GM21390 (cell line): ENCODE results near the gene COQ4.

ENCODE experiments used
- ATAC-seq: cut with Tn5 transposase; IDR thresholded peaks from one replicate; pipeline ENCODE4 v1.9.1; 2021; ENCODE audit not compliant: unreplicated experiment

The COQ4 gene

DNA sequence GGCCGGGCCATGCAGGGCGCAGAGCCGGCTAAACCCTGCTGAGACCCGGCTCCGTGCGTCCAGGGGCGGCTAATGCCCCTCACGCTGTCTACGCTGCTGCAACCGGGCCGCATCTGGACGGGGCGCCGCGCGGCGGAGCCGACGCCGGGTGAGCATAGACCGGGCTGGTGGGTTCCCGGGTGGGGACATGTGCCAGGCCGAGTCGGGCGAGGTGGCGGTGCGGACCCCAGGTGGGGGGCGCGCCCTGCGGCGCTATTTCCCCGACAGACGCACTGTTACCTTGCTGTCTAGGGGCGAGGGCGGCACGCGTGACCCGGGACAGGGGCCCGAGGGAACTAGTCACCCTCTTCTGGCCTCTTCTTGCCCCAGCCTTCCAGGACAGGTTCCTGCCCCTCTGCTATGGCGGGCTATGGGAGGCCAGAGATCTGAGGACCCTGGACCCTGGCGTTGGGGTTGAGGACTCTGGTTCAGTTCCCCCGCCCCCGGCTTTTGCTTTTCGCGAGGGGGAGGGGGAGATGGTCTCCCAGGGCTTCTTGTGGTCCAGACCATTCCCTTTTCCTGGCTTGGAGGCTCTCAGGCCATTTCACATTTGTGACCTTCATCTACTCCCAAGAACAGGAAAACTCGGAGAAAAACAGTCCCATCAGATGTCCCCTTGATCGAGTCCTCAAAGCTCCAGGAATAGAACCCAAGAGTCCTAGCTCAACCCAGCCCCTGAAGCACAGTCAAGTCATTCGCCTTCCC is 18.2 kb downstream of the COQ4 start:
- ATAC-seq: peak; percentile 45

DNA sequence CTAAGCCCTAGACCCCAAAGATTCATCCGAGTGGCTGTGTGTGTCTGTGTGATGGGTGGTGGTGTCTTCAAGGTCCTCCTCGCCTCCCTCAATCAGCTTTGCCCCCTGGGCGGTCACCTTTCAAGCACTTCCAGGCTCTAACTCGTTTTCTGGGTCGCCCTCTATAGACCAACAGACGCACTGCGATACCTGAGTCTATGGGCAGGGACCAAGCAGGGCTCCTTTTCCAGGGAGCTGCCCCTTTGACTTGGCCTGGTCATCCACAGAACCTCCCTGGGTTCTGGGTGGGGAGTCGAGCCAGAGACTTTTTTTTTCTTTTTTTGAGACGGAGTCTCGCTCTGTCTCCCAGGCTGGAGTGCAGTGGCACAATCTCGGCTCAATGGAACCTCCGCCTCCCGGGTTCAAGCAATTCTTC is 18.8 kb downstream of the COQ4 start:
- no peak for ATAC-seq

DNA sequence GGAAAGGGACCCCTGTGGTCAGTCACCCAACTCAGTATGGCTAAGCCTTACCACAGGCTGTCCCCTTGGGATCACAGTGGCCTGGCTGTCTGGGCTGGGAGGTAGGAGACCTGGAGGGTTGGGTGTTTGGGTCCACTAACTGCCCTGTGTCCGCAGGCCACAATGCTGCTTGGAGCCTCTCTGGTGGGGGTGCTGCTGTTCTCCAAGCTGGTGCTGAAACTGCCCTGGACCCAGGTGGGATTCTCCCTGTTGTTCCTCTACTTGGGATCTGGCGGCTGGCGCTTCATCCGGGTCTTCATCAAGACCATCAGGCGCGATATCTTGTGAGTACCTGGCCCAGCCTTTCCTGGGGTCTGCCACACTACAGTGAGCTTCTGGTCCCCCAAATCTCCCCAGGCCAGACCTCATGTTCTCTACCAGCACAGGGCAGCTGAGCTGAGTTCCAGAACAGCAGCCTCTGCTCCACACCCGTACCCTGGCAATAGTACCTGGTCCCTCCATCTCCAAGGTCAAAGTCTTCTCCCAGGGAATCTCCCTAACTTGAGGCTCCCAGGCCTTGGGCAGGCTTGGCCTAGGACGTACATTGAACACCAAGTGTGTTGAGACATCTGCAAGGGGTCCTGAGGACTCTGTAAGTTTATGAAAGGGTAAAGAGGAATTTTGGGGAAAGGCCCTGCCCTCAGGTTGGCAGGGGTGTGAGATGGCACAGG is 20.5 kb downstream of the COQ4 start:
- no peak for ATAC-seq

DNA sequence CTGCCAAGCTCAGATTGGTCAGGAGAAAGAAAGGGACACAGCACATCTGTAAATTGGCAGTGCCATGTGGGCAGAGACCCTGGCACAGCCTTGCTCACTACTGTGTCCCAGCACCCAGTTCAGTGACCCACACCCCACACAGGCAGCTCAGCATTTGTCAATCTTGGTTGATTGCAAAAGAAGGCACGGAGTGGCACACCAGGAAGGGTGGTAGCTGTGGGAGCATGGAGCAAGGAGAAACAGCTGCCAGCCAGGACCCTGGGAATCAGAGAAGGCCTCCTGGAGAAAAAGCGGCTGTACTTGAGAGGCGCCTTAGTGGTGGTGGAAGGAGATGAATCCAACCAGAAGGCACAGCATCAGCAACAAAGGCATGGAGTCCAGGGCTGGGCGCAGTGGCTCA is 21.2 kb downstream of the COQ4 start:
- no peak for ATAC-seq

DNA sequence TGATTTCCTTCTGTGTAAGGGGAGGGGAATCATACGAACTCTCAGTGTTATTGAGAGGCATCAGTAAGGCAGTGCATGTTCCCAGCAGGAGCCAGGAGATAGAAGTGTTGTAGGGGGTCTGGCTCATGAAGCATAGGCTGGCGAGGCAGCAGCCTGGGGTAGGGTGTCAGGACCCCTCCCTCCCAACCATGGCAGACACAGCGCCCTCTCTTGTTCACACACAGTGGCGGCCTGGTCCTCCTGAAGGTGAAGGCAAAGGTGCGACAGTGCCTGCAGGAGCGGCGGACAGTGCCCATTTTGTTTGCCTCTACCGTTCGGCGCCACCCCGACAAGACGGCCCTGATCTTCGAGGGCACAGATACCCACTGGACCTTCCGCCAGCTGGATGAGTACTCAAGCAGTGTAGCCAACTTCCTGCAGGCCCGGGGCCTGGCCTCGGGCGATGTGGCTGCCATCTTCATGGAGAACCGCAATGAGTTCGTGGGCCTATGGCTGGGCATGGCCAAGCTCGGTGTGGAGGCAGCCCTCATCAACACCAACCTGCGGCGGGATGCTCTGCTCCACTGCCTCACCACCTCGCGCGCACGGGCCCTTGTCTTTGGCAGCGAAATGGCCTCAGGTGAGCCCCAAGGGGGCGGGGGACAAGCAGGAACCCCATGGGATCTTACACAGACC is 22.4 kb downstream of the COQ4 start:
- no peak for ATAC-seq

DNA sequence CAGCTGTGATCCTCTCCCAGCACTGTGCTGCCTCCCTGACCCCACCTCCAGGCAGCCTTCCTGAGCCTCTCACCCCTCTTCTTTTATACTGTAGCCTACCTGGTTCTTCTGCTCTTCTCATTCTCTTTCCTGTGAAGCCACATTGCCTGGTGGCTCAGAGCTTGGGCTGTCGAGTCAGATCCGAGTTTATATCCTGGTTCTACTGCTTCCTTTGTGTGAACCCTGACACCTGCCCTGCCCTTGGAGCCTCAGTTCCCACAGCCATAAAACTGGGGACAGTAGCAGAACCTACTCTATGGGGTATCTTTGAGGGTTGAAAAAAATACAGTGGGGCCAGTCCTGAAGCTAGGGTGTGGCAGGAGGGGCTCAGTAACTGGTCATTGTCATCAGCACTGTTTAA is 26.5 kb downstream of the COQ4 start:
- no peak for ATAC-seq

DNA sequence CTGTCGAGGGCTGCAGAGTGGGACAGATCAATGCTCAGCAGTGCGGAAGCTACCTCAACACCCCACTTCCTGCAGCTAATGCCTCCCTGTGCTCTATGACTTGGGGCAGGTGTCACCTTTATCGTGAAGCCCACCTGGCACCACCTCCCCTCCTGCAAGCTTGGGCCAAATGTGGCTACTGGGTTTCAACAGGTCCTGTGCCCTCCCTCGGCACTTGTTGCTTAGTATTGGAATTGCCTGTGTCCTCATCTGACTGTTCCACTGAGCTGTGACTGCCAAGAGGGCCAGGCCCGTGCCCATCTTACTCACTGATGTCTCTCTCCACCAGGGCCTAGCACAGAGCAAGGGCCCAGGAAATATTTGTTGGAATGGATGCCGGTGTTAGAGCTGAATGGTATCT is 27.1 kb downstream of the COQ4 start:
- ATAC-seq: no peak

DNA sequence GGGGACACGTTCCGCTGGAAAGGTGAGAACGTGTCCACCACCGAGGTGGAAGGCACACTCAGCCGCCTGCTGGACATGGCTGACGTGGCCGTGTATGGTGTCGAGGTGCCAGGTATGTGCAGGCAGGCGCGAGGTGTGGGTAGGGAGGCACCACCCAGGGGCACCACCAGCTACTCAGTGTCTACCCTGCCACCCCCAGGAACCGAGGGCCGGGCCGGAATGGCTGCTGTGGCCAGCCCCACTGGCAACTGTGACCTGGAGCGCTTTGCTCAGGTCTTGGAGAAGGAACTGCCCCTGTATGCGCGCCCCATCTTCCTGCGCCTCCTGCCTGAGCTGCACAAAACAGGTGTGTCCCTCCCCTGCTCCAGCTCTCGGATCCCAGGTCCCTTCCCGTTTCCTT is 32.8 kb downstream of the COQ4 start:
- no peak for ATAC-seq

DNA sequence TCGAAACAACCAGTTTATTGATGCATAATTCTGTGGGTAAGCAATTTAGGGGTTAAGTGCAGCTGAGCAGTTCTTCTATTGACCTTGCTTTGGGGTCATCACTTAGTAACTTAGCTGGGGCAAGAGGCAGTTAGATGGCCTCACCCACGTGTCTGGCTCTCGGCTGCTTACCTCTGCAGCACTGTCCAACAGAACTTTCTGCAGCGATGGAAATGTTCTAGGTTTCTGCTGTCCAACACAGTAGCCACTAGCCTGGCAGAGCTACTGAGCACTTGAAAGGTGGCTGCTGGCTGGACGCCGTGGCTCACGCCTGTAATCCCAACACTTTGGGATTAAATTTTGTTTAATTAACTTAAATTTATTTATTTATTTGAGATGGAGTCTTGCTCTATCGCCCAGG is 35.5 kb downstream of the COQ4 start:
- no peak for ATAC-seq

DNA sequence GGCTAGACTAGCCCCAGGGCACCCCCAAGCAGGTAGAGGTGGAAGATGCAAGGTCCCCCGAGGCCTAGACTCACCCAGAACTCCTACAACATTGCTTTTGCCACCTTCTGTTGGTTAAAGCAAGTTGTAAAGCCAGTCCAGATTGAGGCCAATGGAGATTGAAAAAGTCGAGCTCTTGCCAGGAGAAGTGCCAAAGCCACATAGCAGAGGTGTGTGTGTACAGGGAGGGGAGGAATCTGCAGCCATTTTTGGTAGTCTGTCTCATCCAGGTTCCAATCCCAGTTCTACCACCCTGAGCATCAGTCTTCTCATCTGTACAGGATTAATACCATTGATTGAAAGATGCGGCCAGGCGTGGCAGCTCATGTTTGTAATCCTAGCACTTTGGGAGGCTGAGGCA is 36.2 kb downstream of the COQ4 start:
- ATAC-seq: no peak

DNA sequence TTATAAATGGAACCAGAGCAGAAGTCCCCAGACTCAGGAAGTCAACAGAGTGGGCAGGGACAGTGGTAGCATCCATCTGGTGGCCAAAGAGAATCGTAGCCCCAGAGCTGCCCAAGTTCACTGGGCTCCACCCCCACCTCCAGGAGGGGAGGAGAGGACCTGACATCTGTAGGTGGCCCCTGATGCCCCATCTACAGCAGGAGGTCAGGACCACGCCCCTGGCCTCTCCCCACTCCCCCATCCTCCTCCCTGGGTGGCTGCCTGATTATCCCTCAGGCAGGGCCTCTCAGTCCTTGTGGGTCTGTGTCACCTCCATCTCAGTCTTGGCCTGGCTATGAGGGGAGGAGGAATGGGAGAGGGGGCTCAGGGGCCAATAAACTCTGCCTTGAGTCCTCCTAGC is 38.2 kb downstream of the COQ4 start:
- no peak for ATAC-seq

DNA sequence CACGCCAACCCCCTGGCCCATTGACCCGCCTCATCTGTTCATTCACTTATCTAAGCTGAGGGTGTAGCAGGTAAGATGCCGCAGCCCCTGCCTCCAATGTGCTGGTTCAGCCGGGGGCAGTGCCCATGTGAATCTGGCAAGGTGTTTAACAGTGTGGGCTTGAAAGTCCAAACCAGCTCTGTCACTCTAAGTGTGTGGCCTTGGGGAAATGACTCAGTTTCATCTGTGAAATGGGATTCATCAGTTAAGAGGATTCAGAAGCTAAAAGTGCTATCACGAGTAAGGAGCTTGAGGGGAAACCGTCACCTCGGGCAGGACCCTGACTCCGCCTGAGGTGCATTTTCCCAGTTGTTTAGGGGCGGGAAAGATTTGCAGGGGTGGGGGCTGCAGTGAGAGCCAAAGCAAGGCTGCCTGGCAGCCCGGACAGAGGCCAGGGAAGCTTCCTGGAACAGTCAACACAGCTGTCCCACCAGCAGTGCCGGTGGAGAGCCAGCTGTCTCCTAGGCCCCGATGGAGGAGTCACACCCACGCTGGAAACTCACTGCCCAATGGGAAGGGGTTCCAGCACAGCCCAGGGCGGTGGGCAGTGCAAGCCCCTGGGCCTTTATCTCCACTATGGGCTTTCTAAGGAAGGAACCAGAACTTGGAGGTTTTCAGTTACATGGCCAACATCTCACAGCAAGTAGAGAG is 38.8 kb downstream of the COQ4 start:
- no peak for ATAC-seq

DNA sequence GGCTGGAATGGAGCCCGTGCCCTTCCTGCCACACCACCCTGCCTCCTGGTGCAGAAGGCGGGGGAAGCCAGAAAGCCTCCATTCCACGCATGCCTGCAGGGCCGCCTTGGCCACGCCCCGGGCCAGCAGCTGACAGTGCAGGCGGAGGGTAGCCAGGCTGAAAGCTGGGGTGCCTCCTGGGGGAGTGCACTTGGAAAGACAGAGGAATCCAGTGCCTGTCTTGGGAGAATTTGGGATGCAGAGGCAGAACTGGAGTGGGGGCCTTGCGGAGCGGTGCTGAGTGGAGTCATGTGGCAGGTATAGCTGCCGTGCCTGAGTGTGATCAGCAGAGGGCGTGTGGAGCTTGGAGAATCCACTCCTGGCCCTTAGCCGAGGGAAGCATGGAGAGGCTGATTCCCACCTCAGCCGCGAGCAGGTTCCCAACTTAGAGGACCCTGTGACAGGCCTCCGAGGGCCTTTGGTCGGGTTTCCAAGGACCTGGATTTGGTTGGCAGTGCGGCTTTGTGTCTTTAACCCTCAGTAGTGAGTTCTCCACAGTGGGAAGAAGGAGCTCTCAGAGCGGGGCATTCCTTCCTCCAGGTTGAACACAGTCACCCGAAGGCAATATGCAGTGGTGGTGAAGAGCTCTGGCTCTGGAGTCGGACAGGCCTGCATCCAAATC is 39.5 kb downstream of the COQ4 start:
- ATAC-seq: peak; percentile 71

DNA sequence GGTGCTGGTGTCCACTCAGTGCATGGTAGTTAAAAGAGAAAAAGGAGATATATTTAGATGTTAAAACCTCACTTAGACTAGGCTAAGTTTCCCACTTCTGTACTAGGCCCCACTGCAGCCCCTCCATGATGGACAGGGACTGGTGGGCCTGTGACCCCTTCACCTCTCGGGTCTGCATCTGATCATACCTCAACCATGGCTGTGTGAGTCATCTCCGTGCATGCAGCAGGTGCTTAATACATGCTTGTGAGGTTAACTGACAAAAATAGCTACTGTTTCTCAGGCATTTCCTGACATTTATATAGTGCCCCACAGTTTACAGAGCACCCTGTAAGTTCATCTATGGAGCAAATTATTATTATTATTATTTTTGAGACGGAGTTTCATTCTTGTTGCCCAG is 40.1 kb downstream of the COQ4 start:
- ATAC-seq: no peak

DNA sequence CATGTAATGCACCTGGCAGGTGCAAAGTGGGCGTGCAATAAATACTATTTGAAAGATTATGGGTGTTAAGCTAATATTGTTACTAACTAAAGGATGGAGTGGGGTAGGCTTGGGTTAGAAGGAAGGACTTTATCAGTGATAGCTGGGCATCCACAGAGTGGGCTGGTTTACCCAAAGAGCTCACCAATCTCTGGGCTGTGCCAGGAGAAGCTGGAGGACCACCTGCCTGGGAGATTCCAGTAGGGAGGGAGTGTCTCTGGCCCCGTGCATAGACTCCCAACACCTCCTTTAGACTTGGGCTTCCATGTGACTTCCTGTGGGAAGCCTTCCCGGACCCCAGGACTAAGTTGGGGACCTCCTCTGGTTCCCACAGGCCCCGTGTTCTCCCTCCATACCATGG is 42.9 kb downstream of the COQ4 start:
- ATAC-seq: no peak

DNA sequence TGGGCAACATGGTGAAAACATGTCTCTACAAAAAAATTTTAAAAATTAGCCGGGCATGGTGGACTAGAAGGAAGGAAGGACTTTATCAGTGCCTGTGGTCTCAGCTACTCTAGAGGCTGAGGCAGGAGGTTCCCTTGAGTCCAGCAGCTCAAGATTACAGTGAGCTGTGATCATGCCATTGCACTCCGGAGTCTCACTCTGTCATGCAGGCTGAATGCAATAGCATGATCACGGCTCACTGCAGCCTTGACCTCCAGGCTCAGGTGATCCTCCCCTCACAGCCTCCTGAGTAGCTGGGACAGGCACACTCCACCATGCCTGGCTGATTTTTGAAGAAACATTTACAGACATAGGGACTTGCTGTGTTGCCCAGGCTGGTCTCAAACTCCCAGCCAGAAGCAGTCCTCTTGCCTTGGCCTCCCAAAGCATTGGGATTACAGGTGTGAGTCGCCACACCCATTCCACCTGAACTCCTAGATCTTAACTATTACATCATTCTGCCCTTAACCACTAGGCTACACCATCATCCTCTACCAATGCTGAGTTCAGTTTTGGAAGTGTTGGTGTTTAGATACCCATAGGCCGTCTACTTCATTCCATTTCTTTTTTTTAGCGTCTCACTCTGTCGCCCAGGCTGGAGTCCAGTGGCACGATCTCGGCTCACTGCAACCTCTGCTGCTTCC is 46.5 kb downstream of the COQ4 start:
- ATAC-seq: no peak

DNA sequence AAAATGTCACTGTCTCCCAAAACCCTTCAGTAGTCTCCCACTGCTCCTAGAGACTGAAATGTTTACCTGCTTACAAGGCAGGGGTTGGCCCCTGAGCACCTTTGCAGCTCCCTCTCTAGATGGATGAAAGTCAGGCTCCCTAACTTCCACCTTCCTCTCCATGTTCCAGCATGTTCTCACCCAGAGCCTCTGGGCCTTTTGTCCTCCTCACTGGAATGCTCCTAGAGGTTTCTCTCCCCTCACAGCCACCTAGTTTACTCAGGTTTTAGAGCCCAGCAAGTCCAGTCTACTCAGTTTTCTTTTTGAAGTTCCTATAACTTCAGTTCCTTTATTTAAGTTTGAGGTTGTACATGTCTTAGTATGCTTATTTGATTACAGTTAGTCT is 47.7 kb downstream of the COQ4 start:
- no peak for ATAC-seq

DNA sequence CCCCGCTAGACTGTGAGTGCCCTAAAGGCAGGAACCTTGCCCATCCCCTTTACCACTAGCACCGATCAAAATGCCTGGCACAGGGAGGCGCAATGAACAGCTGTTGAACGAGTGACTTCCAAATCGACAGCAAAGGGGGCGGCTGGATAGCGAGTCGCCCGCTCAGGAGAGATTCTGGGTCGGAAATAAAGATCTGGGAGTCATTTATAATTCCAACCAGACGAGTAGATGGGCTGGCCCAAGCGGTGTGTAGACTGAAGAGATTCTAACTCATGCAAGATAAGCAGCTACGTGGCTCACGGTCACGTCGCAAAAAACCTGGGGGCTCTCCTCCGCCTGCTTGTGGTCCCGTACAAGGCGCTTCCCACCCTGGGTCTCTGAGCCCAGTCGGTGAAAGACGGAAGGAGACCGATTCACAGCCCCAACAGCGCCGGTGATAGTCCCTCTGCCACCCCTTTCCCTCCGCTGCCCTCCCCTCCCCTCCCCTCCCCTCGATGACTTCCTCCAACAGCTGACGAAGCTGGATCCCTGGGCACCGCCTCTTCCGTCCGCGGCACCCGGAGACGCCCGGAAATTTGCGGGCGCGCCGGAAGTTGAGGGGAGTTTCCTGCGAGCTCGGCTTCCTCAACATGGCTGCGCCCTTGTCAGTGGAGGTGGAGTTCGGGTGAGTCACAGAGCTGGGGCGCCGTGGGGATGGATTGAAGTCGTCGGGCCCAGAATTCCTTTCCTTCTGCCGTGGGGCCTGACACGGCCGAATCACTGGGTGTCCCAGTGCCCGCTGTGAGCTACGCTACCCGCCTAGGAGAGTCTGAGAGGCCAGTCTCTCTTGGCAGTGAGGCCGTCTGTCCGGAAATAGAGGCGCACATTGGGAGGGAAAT is 48.4 kb downstream of the COQ4 start, which contains the start of gene URM1:
URM1 (plus strand) TSS at position 623 of the 878 bp plus-strand sequence; CDS start at position 630, 7 bp downstream.
- ATAC-seq: peak; percentile 85

DNA sequence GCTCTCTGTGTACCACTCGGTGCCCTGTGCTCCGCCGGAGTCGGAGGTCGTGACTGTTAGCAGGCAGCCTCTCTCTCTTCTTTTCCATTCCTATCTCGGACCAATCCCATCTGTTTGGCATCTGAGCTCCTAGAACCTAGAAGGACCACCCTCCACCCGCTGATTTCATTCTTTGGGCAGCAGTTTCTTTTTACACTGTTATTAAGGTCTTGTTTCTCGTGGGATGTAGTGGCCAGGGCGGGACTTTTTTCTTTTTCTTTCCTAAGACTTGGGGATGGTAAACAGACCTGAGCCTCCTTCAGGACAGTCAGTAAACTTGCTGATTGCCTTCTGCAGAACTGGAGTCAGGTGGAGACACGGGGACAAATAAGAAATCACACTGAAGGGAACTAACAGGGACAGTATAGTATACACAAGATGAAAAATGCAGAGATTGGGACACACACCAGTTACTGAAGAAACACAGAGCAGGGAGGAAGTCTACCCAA is 49.0 kb downstream of the COQ4 start:
- ATAC-seq: no peak
